ENCODE measurements around the gene KIF9.
A peak's percentile ranks its signal among the peaks of the same experiment; 100 is the strongest.

The KIF9 gene

GRCh38 chr3:47291158-47291753 lies 8.7 kb upstream of the KIF9 start:
- H3K4me3 ChIP-seq (ENCODE audit: low read length): no peak overlapping the region
- DNase-seq (ENCODE audit: low read depth): no peak
- no peak for TF ChIP-seq CTCF (IDR thresholded peaks at IDR 0.05; ENCODE audit: insufficient read depth, low read depth, low read length, missing control alignments)

- DNase-seq (ENCODE audit: low read depth): peak; percentile 79
- TF ChIP-seq CTCF (IDR thresholded peaks at IDR 0.05; ENCODE audit: insufficient read depth, low read depth, low read length, missing control alignments): no peak
- no peak overlapping the region for H3K4me3 ChIP-seq (ENCODE audit: low read length)
Measured at GRCh38 chr3:47288966-47289910, 6.6 kb upstream of the KIF9 start.

GRCh38 chr3:47283591-47284364 lies 1.2 kb upstream of the KIF9 start:
- no peak for TF ChIP-seq CTCF (IDR thresholded peaks at IDR 0.05; ENCODE audit: insufficient read depth, low read depth, low read length, missing control alignments)
- H3K4me3 ChIP-seq (ENCODE audit: low read length): peak overlapping the region; percentile 79
- no peak for DNase-seq (ENCODE audit: low read depth)

- peak overlapping the region; percentile 79 for H3K4me3 ChIP-seq (ENCODE audit: low read length)
- DNase-seq (ENCODE audit: low read depth): peak; percentile 18
- no peak for TF ChIP-seq CTCF (IDR thresholded peaks at IDR 0.05; ENCODE audit: insufficient read depth, low read depth, low read length, missing control alignments)
Measured at GRCh38 chr3:47283193-47283537, 566 bp upstream of the KIF9 start.

- no peak overlapping the region for H3K4me3 ChIP-seq (ENCODE audit: low read length)
- no peak for DNase-seq (ENCODE audit: low read depth)
- TF ChIP-seq CTCF (IDR thresholded peaks at IDR 0.05; ENCODE audit: insufficient read depth, low read depth, low read length, missing control alignments): no peak
Measured at GRCh38 chr3:47280519-47280918, 2.1 kb downstream of the KIF9 start.

- no peak for DNase-seq (ENCODE audit: low read depth)
- no peak overlapping the region for H3K4me3 ChIP-seq (ENCODE audit: low read length)
- TF ChIP-seq CTCF (IDR thresholded peaks at IDR 0.05; ENCODE audit: insufficient read depth, low read depth, low read length, missing control alignments): no peak
Measured at GRCh38 chr3:47276558-47276957, 6.0 kb downstream of the KIF9 start.
